Measurements from ENCODE around the gene VEGFB. TPM values are rescaled to one million over a fixed set of nuclear protein-coding genes. Genes with fewer than 3 reads are reported as not detected.

Gene VEGFB
- total and polyA plus RNA-seq, 2 of the 4 experiments (the other 2 are of a cell fraction), result 3.0 to 25.1 TPM

DNA sequence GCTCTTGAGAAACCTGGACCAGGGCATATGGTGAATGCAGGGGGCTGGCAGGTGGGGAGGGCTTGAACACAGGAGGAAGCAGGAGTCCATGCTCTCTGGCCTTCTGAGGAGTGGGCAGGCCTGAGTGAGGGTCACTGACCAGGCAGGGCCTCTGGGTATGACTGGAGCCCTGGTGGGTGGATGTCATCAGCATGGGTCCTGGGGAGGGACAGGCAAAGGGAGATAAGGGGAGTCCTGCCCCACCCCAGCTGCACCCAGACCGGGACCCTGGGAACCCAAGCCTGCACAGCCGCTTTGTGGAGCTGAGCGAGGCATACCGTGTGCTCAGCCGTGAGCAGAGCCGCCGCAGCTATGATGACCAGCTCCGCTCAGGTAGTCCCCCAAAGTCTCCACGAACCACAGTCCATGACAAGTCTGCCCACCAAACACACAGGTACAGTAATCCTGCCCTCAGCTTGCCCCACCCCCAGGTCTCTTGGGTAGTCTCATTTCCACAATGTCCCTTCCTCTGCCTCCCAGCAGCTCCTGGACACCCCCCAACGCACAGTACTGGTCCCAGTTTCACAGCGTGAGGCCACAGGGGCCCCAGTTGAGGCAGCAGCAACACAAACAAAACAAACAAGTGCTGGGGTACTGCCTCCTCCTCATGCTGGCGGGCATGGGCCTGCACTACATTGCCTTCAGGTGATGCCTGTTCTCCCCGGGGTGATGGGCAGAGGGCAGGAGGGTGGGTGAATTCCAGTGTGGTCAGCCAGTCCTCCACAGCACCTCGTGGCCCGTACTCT lies 2.0 kb upstream of the VEGFB start:
- no peak overlapping the region for H4K5ac ChIP-seq (ENCODE audit: low read depth, low read length)
- H2BK15ac ChIP-seq (ENCODE audit: low read depth, low read length), result no peak overlapping the region
- peaks cover 16% of the 10 kb centered on the region for H3K4me1 ChIP-seq (ENCODE audit: control insufficient read depth, insufficient read depth, low read length)
- H3K9me3 ChIP-seq (ENCODE audit: control insufficient read depth, insufficient read depth, low read length), result no peaks in the 10 kb centered on the region
- no peak overlapping the region for H4K8ac ChIP-seq (ENCODE audit: low read depth in 2 of 2, low read length in 2 of 2)
- ATAC-seq (ENCODE audit: low read depth), result no peak
- H3K4ac ChIP-seq (ENCODE audit: low read depth, low read length), result no peak overlapping the region
- intact Hi-C loops (cut with micrococcal nuclease), result no loop called here
- CTCF ChIA-PET, result no interaction called here
- no peak overlapping the region for H3K27ac ChIP-seq (ENCODE audit: insufficient read depth, low read length)
- H2AK9ac ChIP-seq (replicated peaks; ENCODE audit: low read depth, low read length, poor library complexity), result no peak overlapping the region
- in situ Hi-C loops (cut with MboI; ENCODE audit: low sequenced_read_pairs), result no loop called here
- H3K27me3 ChIP-seq (ENCODE audit: control insufficient read depth, insufficient read depth, low read length), result no peaks in the 10 kb centered on the region
- no peak overlapping the region; the same call in 1 of the 2 replicates for H3K4me2 ChIP-seq (ENCODE audit: low read depth, low read length)
- H3K4me3 ChIP-seq (ENCODE audit: insufficient read depth, low read depth, low read length), result no peak overlapping the region
- H2AK5ac ChIP-seq (ENCODE audit: low read depth, low read length), result no peak overlapping the region
- H3K79me1 ChIP-seq (ENCODE audit: low read depth in 1 of 2, low read length in 2 of 2), result peaks cover 18 to 67% of the 10 kb centered on the region in 2 experiments
- no peak overlapping the region for H4K91ac ChIP-seq (ENCODE audit: insufficient read depth, low read depth, low read length)
- no peak overlapping the region for H2BK20ac ChIP-seq (ENCODE audit: low read depth, low read length)
- H3K23ac ChIP-seq (ENCODE audit: low read depth, low read length), result no peak overlapping the region
- no TSS peak for BruUV-seq (replicated peaks)
- no peak for TF ChIP-seq MAFK (IDR thresholded peaks at IDR 0.05; ENCODE audit: low read depth, low read length)
- no peak for TF ChIP-seq RAD21 (IDR thresholded peaks at IDR 0.05; ENCODE audit: low read length)
- no peak for TF ChIP-seq BHLHE40 (IDR thresholded peaks at IDR 0.05; ENCODE audit: low read depth, low read length)
- no peak for TF ChIP-seq MXI1 (IDR thresholded peaks at IDR 0.05; ENCODE audit: borderline replicate concordance, low read depth, low read length)
- no peak for TF ChIP-seq RCOR1 (IDR thresholded peaks at IDR 0.05; ENCODE audit: insufficient replicate concordance, low read length)
- no peak for TF ChIP-seq FOS (IDR thresholded peaks at IDR 0.05; ENCODE audit: low read depth, low read length)
- no peak for TF ChIP-seq SMC3 (IDR thresholded peaks at IDR 0.05; ENCODE audit: low read depth, low read length)
- no peak for TF ChIP-seq CTCF (conservative IDR thresholded peaks at IDR 0.05; ENCODE audit: low read depth, low read length)
- TF ChIP-seq, protein P1, sequence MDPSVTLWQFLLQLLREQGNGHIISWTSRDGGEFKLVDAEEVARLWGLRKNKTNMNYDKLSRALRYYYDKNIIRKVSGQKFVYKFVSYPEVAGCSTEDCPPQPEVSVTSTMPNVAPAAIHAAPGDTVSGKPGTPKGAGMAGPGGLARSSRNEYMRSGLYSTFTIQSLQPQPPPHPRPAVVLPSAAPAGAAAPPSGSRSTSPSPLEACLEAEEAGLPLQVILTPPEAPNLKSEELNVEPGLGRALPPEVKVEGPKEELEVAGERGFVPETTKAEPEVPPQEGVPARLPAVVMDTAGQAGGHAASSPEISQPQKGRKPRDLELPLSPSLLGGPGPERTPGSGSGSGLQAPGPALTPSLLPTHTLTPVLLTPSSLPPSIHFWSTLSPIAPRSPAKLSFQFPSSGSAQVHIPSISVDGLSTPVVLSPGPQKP (IDR thresholded peaks at IDR 0.05; ENCODE audit: borderline replicate concordance, low read depth, low read length), result no peak
- no peak for TF ChIP-seq NFE2L2 (IDR thresholded peaks at IDR 0.05; ENCODE audit: low read depth, low read length)
- TF ChIP-seq CEBPB (IDR thresholded peaks at IDR 0.05; ENCODE audit: low read depth, low read length), result no peak
- TF ChIP-seq RFX5 (IDR thresholded peaks at IDR 0.05; ENCODE audit: low read depth, low read length), result no peak
- TF ChIP-seq POLR2A (IDR thresholded peaks at IDR 0.05; ENCODE audit: low read depth, low read length), result no peak
- POLR2A ChIA-PET (ENCODE audit: unreplicated experiment), result no interaction called here
- WGBS, 2 experiments (ENCODE audit: extremely low coverage in 2 of 2, insufficient read length in 1 of 2), result 89% methylated on average over 9 of the region's 15 CpGs; no CpG with 5 or more reads in 1 of the 2 experiments
- no peak overlapping the region for H3K56ac ChIP-seq (ENCODE audit: extremely low read depth, insufficient read depth, low read length)
- no peaks in the 10 kb centered on the region for H4K20me1 ChIP-seq (ENCODE audit: insufficient read depth, low read length)
- no peak for DNase-seq
- H3K9ac ChIP-seq (ENCODE audit: low read depth, low read length), result no peak overlapping the region
- H2AFZ ChIP-seq (replicated peaks; ENCODE audit: low read length, poor library complexity), result no peak overlapping the region
- no peak overlapping the region for H2BK120ac ChIP-seq (ENCODE audit: low read depth, low read length)
- H3K36me3 ChIP-seq (ENCODE audit: control insufficient read depth, insufficient read depth, low read length), result peaks cover 3% of the 10 kb centered on the region; the same call in 1 of the 2 replicates
- dilution Hi-C loops (cut with HindIII; ENCODE audit: low sequenced_read_pairs, unreplicated experiment), result no loop called here
- no peak overlapping the region for H2BK5ac ChIP-seq (ENCODE audit: low read depth, low read length, poor library complexity, severe bottlenecking)
- peaks cover 2% of the 10 kb centered on the region for H3K9me1 ChIP-seq (ENCODE audit: insufficient read depth, low read length)
- H3K18ac ChIP-seq (ENCODE audit: low read depth, low read length), result no peak overlapping the region
- no peak overlapping the region for H3K14ac ChIP-seq (replicated peaks; ENCODE audit: low read depth, low read length)
